HTR-8/SVneo (cell line): ENCODE data around the gene FBXL7.
A peak's percentile ranks its signal among the peaks of the same experiment; 100 is the strongest.

ENCODE experiments used
- DNase-seq: peaks from one replicate; pipeline ENCODE4 v3.0.0; 2011; ENCODE audit warnings: low spot score, mixed read lengths; ENCODE audit not compliant: insufficient read length
- FAIRE-seq: peaks from 2 replicates; lab custom pipeline; 2011; peaks lifted over from hg19 to GRCh38; lab: Jason Lieb, UNC

Gene FBXL7

DNA sequence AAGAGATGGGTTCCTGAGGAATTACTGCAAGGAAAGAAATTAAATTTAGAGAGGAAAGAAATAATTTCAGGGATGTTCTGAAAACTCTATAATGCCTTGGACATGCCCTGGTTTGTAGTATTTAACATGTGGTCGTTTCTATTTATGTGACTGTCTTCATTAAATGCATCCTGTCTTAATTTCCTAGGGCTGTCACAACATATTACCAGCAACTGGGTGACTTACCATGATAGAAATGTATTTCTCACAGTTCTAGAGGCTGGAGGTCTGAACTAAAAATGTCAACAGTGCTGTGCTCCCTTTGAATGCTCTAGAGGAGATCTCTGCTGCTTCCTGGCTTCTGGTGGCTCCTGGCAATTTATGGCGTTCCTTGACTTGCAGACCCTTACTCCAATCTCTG, 287.7 kb downstream of the FBXL7 start:
- no peak for DNase-seq
- no peak for FAIRE-seq

DNA sequence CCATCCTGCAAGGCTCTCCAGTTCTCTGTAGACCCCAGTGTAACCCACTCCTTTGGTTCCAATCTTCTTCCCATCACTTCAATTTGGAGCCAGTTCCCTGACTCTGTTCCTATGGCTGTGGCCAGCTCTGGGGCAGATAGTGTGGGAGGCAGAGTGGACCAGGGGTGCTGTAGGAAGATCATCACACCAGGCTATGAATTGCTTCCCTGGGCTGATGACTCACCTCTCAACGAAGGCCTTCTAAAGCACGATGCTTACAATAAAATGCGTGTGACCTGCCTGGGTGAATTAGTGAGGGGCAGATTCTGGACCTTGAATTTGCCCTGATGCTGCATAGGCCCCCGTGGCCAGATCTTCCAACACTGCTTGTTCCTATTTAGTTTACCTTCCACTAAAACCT, 289.7 kb downstream of the FBXL7 start:
- peak; percentile 42 for FAIRE-seq

DNA sequence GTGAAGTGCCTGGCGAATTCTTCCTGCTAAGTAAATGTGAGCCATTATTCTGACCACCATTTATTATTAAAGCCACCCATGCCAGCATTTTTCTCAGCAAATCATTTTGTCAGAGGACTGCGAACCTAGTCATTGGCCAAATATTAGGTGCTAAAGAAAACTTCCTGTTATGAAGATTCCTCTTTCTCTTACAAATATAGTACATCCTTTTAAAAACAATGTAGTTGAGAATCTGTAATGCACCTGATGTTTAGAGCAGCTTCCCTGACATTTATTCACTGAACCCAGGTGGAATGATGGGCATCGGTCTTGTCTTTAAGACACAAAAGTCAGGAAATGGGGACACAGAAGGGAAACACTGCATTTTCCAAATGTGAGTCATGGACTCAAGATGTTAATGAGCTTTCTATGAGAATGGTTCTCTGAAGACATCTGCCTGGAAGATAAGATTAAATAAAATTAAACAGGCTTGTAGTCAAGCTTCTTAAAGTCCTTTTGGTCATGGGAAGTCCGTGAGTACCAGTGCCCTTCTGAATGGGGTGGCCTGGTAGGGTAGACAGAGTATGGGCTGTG, 290.6 kb downstream of the FBXL7 start:
- no peak for DNase-seq

More for the DNA sequence above, 289.7 kb downstream of the FBXL7 start:
- DNase-seq = no peak

DNA sequence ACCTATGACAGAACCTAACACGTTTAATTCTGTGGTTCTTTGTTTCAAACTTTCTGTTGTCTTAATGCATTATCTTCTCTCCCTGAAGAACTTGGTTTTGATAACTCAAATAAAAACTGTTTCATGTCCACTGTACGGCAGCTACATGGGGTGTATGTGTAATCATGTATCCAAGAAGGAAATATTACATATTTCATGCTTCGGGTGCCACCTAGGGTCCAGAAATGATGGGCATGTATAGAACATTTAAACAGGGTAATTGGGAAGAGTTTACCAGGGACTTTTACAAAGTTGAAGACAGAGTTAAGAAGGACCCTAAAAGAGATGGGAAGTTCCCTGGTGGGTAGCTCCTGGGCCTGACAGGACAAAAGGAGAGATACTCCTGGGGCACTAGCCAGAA, 291.3 kb downstream of the FBXL7 start:
- FAIRE-seq = no peak

More for the DNA sequence above, 290.6 kb downstream of the FBXL7 start:
- no peak for FAIRE-seq

DNA sequence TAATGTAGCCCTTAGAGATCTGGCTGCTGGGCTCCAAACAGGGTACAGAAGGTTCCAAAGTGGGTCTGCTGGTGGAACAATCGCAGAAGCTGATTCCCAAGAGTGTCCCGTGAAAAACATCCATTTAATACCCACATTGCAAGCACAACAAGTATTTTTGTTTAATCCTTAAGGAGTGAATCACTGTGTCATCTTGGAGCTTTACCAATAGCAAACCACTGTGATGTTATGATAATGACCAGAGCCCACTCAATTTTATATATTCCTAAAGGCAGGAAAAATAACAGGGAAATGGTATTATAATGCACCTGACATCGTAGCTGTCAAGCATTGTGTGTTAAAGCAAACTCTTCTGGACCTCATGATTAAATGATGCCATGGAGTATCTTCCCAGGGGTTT, 291.9 kb downstream of the FBXL7 start:
- DNase-seq (no peak), FAIRE-seq (no peak)

More for the DNA sequence above, 291.3 kb downstream of the FBXL7 start:
- no peak for DNase-seq

DNA sequence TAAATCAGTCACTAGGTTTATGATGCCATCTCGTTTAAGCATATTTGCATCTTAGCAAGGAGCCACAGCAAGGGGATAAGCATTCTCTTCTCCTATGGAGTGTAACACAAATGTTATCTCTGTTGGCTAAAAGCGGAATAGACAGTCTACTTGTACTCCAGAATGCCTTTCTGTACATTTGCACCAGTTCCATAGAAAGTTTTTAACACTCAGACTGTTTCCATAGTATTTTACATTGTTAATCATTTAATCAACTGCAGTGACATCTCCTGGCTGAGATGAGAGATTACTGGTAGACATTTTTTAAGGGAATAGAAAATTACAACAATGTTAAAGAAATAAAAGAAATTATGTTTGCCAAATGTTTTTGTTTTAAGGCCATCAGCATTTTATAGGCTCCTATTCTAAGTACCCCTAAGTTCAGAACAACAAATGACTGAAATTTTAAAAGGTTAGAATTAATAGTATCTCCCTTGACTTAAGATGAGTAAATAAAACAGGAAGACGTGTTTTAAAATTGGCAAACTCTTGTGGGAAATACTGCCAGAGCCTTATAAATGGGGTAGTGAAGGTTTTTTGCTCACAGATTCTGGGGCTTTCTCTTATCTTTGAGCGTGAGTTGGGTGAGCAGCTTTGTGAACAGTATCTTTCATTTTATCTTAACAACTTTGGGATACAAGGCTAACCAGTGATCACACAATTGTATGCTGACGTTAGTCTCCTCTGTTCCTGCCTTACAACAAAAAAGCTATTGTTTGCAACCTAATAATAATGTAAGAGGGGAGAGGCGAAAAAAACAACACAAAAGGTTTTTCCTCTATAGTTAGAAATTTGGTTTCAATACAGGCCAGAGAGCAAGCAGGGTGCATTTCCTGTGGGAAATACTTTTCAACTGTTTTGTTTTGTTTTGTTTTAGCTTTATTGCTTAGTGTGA, 294.3 kb downstream of the FBXL7 start:
- DNase-seq (no peak), FAIRE-seq (peak; percentile 46)

DNA sequence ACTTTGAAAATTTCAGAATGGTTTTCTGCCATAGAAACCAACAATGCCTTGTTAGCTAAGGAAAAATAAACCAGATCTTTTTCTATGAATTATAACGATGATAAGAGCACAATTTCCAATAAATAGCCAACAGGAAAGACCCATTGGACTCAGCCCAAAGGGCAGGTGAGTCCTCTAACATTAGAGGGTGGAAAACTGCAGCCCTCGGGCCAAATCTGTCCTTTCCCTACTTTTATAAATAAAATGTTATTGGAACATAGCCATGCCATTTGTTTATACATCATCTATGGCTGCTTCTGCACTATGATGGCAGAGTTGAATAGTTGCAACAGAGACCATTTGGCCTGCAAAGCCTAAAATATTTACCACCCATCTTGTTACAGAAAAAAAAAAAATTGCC, 296.1 kb downstream of the FBXL7 start:
- FAIRE-seq (no peak), DNase-seq (no peak)

DNA sequence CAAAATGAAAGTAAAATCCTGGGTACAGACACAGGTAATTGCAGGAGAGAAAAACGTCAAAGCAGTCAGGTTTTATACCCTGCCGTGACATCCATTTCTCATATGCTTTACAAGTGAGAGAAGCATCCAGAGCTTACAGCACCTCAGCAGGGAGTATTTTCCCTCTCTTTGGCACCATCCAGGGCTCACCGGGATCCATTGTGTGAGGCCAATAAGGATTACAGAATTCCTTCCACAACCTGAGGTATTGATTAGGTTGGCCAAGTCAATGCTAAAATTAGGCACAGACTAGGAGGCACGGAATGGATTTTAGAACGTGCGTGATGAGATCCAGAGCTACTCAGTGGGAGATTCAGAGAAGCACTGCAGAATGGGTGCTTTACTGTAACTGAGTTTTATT, 296.6 kb downstream of the FBXL7 start:
- FAIRE-seq = no peak
- DNase-seq = no peak

DNA sequence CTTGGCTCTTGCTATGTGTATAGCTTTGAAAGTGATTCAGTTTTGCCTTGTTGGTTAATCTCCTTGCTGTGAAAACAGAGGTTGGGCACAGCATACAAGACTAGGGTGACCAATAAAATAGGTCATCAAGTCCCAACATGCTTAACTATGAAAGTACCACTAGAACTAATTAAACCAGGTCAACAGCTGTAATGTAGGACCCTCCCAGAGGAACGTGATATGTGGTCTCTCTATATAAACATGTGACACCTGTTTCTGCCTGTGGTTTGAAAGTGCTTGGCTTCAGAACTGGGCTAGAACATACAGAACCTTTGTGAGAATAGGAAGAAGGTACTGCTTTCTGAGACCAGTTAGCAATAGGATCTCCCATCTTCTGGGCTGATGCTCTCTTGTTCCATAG, 297.1 kb downstream of the FBXL7 start:
- FAIRE-seq (no peak), DNase-seq (no peak)

DNA sequence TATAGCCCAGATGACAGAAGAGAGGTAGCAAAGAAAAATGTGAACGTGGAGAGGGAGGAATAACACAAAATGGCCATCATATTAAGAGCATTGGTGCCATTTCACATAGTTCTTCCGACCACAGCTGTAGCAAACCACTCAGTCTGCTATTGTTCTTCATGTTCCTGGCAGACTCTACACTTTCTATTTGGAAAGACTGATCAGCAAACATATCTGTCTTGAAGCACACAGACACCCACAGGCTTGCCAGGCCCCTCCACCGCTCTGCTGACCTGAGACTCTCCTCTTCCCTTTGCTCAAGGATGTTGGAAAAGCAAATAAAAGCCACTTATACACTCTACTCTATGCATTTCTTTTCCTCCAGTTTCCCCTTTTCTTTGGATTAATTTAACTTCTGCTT, 298.0 kb downstream of the FBXL7 start:
- DNase-seq (no peak), FAIRE-seq (no peak)

DNA sequence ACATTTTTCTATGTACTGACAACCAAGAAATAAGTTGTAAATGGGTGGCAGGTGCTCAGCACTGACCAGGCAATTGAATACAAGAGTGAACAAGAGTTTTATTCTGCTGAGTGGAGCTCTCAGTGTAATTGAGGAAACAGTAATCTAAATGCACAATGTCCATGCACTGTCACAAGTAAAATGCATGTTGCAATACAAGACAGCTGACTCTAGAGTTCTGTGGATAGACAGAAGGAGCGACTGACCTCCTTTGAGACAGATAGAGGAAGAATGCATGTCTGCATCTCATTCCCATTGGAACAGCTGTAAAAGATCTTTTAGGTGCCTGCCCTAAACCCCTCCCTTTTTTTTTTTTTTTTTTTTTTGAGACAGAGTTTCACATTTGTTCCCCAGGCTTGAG, 299.0 kb downstream of the FBXL7 start:
- FAIRE-seq (no peak), DNase-seq (no peak)

DNA sequence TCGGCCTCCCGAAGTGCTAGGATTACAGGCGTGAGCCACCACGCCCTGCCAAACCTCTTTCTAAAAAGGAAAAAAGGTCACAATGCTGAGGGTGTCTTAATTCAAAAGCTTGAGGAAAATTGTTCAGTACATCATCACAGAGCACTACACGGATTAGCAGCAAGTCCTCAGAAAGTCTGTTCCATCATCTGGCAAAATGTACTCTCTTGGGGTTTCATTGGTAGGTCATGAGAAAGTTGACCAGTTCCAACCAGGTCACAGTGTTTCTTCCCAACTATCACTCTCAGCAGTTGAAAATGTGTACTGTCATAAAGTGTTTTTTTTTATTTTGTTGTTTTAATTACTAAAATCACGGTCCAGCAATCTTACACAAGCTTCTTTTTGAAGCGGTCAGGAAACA, 299.6 kb downstream of the FBXL7 start:
- DNase-seq (no peak), FAIRE-seq (no peak)

DNA sequence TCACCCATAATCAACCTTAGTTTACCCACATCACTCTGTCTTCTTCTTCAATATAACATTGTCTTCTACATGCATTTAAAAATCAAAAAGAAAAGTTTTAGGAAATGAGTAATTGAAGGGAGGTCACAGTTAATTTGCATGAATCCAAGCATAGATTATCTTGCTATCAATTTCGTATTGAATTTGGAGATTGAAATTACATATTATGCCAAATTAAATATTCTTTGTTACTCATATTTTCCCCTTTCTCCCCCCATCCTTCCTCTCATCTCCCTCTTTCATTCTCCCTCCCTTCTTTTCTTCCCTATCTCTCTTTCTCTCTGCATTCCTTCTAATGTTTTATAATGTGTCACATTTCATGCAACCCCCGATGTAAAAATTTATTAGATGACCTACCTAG, 303.3 kb downstream of the FBXL7 start:
- FAIRE-seq (no peak), DNase-seq (no peak)

DNA sequence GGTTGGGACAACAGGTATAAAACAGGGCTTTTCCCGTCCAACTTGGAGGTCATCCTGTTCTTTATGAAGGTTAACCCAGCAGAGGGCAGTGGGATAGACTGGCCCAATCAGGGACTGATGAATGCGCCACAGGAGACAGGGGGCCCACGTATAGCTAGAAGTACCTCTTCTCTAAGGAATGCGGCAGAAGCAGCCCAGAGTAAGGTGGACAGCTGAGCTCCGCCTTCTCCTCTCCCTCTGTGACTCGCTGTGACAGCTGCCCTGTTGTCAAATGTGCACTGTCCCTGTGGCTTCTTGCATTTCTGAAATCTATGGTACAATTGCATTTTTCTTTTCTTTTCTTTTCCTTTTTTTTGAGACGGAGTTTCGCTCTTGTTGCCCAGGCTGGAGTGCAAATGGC, 306.6 kb downstream of the FBXL7 start:
- DNase-seq (no peak), FAIRE-seq (no peak)

DNA sequence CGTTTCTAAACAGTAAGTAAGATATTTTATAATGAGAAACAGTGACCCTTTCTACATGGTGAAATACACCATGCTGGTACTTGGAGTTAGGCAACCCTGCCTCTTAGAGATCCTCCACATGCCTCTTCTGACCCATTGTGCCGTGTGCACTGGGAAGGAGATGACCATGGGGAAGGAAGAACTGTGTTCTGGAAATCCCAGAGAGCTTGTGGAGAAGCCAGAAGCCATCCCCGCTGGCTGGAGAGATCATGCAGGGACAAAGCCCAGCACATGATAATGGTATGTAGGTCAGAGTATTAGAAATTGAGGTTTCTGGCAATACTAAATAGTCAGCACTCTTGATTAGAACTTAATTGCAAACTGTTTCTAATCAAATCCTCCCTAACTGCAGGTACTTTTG, 307.3 kb downstream of the FBXL7 start:
- FAIRE-seq = no peak
- DNase-seq = no peak

DNA sequence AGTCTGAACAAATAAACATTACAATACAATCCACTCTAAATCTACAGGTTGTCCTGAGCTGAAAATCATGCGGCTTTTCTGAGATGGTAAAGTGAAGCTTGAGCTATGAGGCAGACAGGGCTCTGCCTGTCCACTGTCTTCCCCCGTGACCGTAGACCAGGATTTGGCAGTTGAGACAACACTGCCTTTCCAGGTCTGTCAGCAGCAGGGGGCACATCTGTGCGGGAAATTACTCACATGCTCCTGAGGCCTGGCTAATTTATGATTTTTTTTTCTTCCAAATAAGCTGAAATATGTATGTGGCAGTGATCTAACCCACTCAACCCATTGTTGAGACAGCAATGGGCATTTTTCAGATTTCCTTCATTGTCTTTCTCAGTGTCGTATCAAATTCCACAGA, 307.9 kb downstream of the FBXL7 start:
- DNase-seq = no peak
- FAIRE-seq = no peak

DNA sequence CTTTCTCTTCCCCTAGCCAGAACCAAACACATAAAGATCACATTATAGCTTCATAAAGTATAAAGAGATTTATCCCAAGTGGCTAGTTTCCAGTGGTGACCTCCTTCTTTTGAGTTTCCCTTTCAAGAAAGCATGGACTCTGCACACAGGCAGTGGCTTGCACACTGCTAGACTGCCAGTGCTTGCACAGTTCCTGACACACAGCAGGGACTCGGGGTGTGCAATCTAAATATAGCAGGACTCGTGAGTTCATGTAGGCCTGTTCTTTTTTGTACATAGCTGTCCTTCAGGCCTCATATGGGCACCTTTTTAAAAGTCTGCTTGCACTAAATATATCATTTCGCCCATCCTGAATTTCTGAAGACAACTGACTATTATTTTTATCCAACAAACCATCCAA, 308.6 kb downstream of the FBXL7 start:
- no peak for FAIRE-seq
- no peak for DNase-seq

DNA sequence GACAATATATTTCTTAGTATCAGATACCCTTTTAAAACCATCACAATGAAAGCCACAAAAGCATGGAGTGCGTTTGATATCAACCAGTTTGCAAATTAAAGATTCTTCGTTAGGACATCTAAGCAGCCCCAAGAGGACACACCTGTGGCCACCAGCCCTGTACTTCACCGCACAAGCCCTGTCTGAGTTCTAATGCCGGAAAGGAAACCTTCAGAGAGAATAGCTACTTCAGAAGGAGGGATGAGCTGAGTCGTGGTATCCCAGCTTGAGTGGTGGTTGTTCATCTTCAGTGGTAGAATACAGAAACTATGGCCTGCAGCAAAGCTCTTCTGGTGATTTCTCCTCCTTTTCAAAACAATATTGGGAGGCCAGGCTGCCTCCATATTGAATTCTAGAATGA, 319.6 kb downstream of the FBXL7 start:
- DNase-seq (no peak), FAIRE-seq (no peak)

DNA sequence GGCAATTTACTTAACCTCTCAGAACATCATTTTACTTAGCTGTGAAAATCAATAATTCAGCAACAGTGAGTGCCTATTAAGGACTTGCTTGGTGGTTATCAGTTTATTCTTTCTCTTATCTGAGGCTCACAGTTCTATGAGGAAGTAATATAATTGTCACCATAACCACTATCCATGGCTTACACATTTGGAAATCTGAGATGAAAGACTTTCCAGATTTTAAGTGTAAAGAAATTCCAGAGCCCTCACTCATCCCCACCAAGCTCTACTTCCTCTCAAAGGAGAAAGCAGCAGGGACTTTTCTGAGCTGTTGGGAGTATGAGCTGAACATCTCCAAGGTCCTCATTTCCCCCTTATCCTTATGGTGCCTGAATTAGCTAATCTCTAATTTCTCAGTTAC, 321.5 kb downstream of the FBXL7 start:
- DNase-seq (peak; percentile 46), FAIRE-seq (peak; percentile 9)

DNA sequence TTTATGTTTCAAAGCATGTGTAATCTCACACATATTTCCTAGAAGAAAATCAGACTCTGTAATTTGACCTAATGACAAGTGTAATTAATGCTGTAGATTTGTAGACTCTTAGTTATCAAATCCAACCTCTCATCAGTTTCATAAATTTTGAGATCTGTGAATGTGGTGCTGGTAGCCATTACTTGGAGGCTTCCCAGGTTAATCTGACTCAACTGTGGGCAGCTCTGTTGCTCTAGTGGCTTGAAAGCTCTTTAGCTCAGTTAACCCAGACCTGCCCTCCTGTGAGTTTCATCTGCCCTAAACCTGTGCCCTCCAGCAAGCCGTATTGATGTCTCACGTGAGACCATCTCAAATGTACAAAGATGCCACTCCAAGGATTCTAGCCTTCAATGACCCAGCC, 323.4 kb downstream of the FBXL7 start:
- DNase-seq (no peak), FAIRE-seq (no peak)

DNA sequence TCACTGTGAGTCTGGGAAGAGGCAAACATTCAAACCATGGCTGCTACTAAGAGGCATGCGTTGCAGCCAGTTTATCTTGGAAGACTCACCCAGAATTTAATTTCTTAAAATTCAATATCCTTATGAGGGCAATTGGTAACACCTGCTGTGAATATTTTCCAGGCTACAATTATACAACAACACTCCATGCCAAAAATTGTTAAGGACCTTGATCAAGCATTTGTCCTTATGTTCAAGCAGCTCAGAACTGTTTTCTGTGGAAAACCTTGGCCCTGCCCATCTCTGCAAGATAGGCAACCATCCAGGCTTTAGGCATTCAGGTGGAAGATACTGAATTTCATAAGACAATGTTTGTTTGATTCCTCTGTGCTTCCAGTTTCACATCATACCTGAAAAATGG, 327.8 kb downstream of the FBXL7 start:
- DNase-seq = no peak
- FAIRE-seq = no peak

DNA sequence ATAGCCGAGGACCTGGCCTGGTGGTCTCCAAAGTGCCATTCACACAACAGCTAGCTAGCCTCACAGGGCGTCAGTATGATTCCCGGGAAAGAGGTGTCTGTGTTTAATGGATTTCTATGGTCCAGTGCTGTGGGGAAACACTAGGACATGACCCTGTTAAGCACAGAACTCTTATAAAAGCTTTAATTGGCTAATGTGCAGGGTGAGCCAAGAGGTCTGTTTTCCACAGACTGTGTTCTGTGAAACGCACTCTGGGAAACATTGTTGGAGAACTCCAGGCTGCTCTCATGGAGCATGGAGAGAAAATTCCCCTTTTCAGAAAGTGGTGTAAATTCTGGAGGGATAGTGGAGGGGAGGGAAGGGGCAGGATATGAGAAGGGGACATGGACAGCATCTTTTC, 331.4 kb downstream of the FBXL7 start:
- no peak for FAIRE-seq
- DNase-seq = no peak
